Neural crest cell (in vitro differentiated cells): ENCODE measurements around the gene MTIF3. TPM values are rescaled to one million over a fixed set of nuclear protein-coding genes. Genes with fewer than 3 reads are reported as not detected.

ENCODE experiments used
- DNase-seq: peaks from one replicate; pipeline ENCODE4 v3.0.0; 2021; ENCODE audit warnings: low read depth, mixed read lengths, low spot score
- H3K27ac Mint-ChIP-seq: one replicate; pipeline ENCODE4 v1.8.0; 2021; ENCODE audit warnings: mild to moderate bottlenecking, mixed read lengths; ENCODE audit not compliant: unreplicated experiment
- H3K27me3 Mint-ChIP-seq: 2 replicates; pipeline ENCODE4 v1.8.0; 2021; ENCODE audit warnings: low read depth, mild to moderate bottlenecking, mixed read lengths
- H3K36me3 Mint-ChIP-seq: 2 replicates; pipeline ENCODE4 v1.8.0; 2021; ENCODE audit warnings: low read depth, mild to moderate bottlenecking, mixed read lengths
- H3K4me1 Mint-ChIP-seq: 2 replicates; pipeline ENCODE4 v1.8.0; 2021; ENCODE audit warnings: mixed read lengths
- H3K4me3 Mint-ChIP-seq: one replicate; pipeline ENCODE4 v1.8.0; 2021; ENCODE audit warnings: mild to moderate bottlenecking, mixed read lengths
- H3K9me3 Mint-ChIP-seq: 2 replicates; pipeline ENCODE4 v1.8.0; 2021; ENCODE audit warnings: mixed read lengths
- CTCF ChIP-seq: fragments of 200-600 bp; sonication (generic); conservative IDR thresholded peaks from 2 replicates; pipeline ENCODE4 v1.5.0; 2021; ENCODE audit warnings: antibody characterized with exemption, mild to moderate bottlenecking
- total RNA-seq: library from RNA; stranded (reverse); gene quantifications from 2 replicates; pipeline ENCODE4 v1.2.1, GENCODE V29; 2021

MTIF3 gene
- total RNA-seq, 1 donor from 2014 or later = 48.5 TPM

GRCh38 chr13:27428160-27428559, 22.2 kb downstream of the MTIF3 start:
- H3K9me3 Mint-ChIP-seq = no peaks in the 10 kb centered on the region
- DNase-seq = no peak
- no peak for TF ChIP-seq CTCF
- peak overlapping the region; percentile 14 for H3K27ac Mint-ChIP-seq
- H3K36me3 Mint-ChIP-seq = peaks cover 9% of the 10 kb centered on the region
- H3K27me3 Mint-ChIP-seq = no peaks in the 10 kb centered on the region
- H3K4me3 Mint-ChIP-seq = peak overlapping the region; percentile 12
- peaks cover 24% of the 10 kb centered on the region for H3K4me1 Mint-ChIP-seq

GRCh38 chr13:27427641-27428040, 22.7 kb downstream of the MTIF3 start:
- peak overlapping the region; percentile 15 for H3K4me3 Mint-ChIP-seq
- DNase-seq = no peak
- no peaks in the 10 kb centered on the region for H3K9me3 Mint-ChIP-seq
- H3K27me3 Mint-ChIP-seq = no peaks in the 10 kb centered on the region
- no peak for TF ChIP-seq CTCF
- peaks cover 24% of the 10 kb centered on the region for H3K4me1 Mint-ChIP-seq
- H3K36me3 Mint-ChIP-seq = peaks cover 9% of the 10 kb centered on the region
- no peak overlapping the region for H3K27ac Mint-ChIP-seq

GRCh38 chr13:27425918-27426630, 24.3 kb downstream of the MTIF3 start:
- peak; percentile 64 for TF ChIP-seq CTCF
- no peak for DNase-seq
- H3K36me3 Mint-ChIP-seq = peaks cover 7% of the 10 kb centered on the region
- peaks cover 24% of the 10 kb centered on the region for H3K4me1 Mint-ChIP-seq
- peak overlapping the region; percentile 85 for H3K4me3 Mint-ChIP-seq
- no peaks in the 10 kb centered on the region for H3K27me3 Mint-ChIP-seq
- no peak overlapping the region for H3K27ac Mint-ChIP-seq
- no peaks in the 10 kb centered on the region for H3K9me3 Mint-ChIP-seq

- Mint-ChIP-seq H3K27me3 (peaks cover 3% of the 10 kb centered on the region), H3K4me3 (peak overlapping the region; percentile 85), H3K36me3 (no peaks in the 10 kb centered on the region), H3K4me1 (peaks cover 24% of the 10 kb centered on the region), H3K27ac (peak overlapping the region; percentile 81), H3K9me3 (no peaks in the 10 kb centered on the region)
- no peak for DNase-seq
- TF ChIP-seq CTCF = no peak
Measured at GRCh38 chr13:27425158-27425917, 25.0 kb downstream of the MTIF3 start.

GRCh38 chr13:27424246-27425157, 25.9 kb downstream of the MTIF3 start, which contains the start of gene GTF3A:
GTF3A (plus strand) TSS chr13:27424619.
- H3K4me1 Mint-ChIP-seq = peaks cover 24% of the 10 kb centered on the region
- H3K9me3 Mint-ChIP-seq = no peaks in the 10 kb centered on the region
- peak within 1 kb of the TSS; percentile 86 for H3K4me3 Mint-ChIP-seq
- H3K27me3 Mint-ChIP-seq = peaks cover 3% of the 10 kb centered on the region
- peak; percentile 75 for DNase-seq
- H3K27ac Mint-ChIP-seq = peak within 1 kb of the TSS; percentile 81
- H3K36me3 Mint-ChIP-seq = no peaks in the 10 kb centered on the region
- TF ChIP-seq CTCF = no peak
